ENCODE data around the gene PCIF1.
"Not testable (repeated sequence)": the region's sequence is repeated elsewhere in the genome, so short reads cannot be mapped to it uniquely, and the experiment has no call there.

The PCIF1 gene

DNA sequence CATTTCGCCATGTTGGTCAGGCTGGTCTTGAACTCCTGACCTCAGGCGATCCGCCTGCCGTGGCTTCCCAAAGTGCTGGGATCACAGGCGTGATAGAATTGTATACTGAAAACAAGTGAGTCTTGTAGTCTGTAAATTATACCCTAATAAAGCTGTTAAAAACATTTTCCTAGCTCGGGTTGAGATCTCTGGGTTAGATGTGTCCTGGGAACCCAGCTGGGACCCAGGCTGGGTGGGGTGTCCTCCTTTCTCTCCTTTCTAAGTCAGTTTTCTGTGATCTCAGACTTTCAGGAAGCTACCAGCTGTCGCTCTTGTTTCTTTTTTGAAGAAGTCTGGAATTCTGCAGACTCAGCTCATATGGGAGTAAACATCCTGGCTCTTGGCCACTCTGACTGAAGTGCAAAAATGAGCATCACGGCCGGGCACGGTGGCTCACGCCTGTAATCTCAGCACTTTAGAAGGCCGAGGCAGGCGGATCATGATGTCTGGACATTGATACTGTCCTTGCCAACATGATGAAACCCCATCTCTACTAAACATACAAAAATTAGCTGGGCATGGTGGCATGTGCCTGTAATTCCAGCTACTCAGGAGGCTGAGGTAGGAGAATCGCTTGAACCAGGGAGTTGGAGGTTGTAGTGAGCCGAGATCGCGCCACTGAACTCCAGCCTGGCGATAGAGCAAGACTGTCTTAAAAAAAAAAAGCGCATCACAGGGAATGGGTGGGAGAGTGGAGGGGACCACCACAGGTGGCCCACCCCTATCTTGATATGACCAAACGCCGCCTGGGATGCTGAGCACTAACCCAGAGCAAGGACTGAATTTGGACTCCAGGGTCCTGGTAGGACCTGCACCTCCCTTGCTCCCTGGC lies 9.9 kb upstream of the PCIF1 start:
- DNase-seq, result no peak

- no peak for DNase-seq
Observed at GRCh38 chr20:45925821-45926506, 8.5 kb upstream of the PCIF1 start.

DNA sequence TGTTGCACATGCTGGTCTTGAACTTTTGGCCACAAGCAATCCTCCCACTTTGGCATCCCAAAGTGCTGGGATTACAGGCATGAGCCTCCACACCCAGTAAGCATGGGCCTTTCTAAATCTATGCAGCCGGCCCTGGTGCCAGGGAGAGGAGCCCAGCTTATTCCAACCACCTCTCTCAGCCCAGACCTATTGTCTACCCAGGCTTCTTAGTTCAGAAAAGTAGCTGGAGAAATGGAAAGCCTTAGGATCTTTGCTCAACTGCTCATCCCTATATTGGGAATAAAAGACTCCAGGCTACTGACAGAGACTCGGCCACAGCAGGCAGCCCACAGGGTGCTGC lies 7.8 kb upstream of the PCIF1 start:
- DNase-seq, result no peak

GRCh38 chr20:45927071-45927878 lies 7.2 kb upstream of the PCIF1 start:
- no peak for DNase-seq

DNA sequence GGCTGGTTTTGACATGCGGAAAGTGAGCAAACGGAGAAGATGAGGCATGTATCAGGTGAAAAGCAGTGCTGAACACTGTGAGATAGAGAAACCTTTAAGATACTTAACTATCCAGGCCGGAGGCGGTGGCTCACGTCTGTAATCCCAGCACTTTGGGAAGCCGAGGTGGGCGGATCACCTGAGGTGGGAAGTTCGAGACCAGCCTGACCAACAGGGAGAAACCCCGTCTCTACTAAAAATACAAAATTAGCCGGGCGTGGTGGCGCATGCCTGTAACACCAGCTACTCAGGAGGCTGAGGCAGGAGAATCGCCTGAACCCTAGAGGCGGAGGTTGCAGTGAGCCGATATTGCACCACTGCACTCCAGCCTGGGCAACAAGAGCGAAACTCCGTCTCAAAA lies 2.8 kb upstream of the PCIF1 start:
- not testable (repeated sequence) for DNase-seq

DNA sequence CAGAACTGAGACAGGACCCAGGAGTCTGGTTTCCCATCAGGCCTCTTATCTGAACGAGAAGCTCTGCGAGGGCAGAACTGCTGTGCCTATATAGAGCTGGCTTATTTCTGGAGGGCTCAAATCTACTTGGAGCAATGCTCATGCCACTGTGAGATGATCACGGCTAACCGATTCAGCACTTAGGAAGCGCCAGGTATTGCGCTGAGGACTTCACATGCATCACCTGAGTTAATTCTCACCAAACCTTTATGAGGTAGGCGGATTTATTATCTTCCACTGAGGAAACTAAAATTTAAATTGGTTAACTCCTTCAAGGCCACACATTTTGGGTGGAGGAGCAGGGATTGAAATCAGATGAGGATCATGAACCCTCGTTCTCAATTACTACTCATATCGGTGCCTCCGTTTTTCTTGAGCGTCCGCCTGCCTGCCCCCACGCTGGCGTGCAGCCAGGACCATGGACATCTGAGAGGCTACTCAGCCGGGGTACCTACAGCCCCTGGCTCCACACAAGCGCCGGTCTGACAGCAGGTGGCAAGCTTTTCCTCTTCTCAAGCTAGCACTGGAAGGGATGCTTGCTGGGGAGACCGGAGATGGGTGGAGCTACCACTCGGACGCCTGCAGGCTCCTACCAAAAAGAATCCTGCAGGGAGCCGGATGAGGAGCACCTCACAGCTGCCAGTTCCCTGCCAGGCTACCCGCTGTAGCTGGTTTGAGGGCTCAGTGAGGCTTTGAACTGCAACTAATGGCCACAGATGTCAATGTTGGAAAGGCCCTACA lies 1.0 kb upstream of the PCIF1 start:
- DNase-seq, result peak; percentile 61 to 71

GRCh38 chr20:45934046-45934585 lies 367 bp upstream of the PCIF1 start:
- peak in 1 of 2 donors; percentile 41 for DNase-seq

DNA sequence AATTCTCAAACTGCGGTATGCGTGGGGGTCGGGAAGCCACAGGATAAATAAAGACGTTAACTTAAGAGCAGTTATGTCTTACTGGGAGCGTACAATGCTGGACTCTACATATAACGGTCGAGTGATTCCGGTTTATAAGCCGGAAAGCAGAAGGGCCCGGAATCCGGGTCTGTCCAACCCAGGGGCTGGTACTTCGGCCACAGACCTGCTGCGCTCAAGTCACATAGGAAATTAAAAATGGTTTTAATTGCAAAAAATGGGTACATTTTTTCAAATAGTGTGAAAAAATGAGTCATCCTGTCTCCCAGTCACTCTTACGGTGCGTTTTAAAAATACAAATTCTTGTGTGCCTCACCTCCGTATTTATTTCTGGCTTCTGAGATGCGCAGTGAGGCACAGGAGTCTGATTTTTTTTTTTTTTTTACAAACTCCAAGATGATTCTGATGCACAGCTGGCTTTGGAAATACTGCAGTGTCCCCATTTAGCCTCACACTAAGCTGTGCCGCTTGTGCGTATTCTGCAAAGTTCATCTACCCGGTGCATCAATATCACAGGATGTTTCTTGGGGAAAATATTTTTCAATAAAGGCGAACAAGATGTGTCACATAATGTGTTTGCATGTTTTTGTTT lies 1.0 kb downstream of the PCIF1 start:
- DNase-seq, result no peak

- peak in 1 of 2 donors; percentile 38 for DNase-seq
Observed at GRCh38 chr20:45937765-45938164, 3.3 kb downstream of the PCIF1 start.

DNA sequence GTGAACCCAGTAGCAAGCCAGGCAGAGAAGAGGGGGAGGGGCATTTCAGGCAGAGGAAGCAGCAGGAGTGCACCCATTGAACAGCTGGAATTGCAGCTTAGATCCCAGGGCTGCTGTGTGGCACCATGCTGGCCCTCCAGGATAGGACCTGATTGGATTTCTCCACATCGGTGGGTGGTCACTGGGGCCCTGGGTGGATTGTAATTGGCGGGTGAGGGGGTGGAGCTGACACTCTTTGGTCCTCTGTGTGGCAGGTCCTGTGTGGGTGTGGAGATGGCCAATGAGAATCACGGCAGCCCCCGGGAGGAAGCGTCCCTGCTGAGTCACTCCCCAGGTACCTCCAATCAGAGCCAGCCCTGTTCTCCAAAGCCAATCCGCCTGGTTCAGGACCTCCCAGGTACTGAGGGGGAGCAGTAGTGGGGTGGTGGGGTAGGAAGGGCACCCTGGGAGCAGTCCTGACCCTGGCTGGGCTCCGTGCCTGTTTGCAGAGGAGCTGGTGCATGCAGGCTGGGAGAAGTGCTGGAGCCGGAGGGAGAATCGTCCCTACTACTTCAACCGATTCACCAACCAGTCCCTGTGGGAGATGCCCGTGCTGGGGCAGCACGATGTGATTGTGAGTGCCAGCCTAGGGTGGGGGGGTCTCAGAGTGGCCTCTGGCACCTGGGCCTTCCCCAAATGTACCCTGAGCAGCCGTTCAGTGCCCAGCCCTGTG lies 4.4 kb downstream of the PCIF1 start:
- DNase-seq, result no peak

DNA sequence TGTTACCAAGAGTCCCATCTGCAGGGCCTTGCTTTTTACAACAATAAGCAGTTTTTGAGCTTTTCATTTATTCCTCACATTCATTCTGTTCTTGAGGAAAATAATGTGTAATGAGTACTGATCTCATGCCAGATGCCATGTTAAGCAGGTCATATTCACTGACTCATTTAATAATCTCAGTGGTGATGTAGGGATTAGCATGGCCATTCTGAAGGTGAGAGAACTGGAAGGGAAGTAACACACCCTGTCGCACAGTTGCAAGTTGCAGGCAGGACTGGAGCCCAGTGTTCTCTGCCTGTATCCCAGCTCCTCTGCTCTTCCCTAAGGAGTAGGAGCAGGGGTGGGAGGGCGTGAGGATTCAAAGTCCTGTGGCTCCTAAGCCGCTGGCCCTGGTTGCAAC lies 5.6 kb downstream of the PCIF1 start:
- no peak for DNase-seq

GRCh38 chr20:45940469-45940868 lies 6.0 kb downstream of the PCIF1 start:
- no peak for DNase-seq

DNA sequence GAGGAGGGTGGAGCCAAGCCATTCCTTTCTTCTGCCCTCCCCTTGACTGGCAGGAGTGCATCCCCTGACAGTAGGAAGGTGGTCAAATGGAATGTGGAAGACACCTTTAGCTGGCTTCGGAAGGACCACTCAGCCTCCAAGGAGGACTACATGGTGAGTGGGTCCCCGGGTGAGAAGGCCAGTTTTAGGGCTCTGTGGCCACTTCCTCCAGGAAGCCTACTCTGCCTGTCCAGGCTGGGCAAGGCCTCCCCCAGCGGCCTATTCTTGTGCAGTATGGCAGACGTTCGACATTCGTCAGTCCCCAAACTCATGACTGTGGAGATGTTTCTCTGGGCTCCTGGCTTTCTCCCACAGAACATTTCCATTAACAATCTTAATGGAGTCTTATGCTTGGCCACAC lies 9.1 kb downstream of the PCIF1 start:
- no peak for DNase-seq

GRCh38 chr20:45944151-45944964 lies 9.9 kb downstream of the PCIF1 start:
- peak; percentile 8 to 21 for DNase-seq

DNA sequence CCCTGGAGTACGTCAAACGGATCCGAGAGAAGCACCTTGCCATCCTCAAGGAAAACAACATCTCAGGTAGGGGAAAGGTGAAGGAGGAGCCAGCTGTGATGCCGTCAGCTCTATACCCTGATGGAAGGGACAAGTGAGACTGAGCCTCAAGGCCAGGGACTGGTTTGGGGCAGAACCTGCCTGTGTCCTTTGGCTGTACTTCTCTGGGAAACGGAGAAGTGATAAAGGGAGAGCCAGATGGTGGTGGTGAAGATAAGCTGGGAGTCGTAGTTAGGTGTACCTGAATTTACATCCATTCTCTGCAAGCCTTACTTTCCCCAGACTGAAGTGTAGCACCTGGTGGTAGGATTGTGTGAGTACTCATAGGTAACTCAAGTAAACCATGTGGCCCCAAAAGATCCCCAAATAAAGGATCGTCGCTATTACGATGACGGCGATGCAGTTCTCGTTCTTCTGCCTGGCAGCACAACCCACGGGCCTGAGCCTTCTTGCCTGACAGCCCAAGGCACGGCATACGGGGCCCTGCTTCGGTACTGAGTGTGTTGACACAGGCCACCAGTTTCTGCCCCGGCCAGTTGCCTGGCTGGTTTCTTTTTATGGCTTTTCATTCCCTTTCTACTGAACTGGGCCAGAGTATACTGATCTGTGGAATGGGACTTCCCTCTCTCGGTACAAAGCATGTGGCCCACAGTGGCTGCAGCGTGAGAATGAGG lies 10.6 kb downstream of the PCIF1 start:
- no peak for DNase-seq

- DNase-seq, result peak in 1 of 2 donors; percentile 23
Observed at GRCh38 chr20:45945678-45946148, 11.2 kb downstream of the PCIF1 start.

- DNase-seq, result peak; percentile 51 to 76
Observed at GRCh38 chr20:45946149-45946970, 11.9 kb downstream of the PCIF1 start.

DNA sequence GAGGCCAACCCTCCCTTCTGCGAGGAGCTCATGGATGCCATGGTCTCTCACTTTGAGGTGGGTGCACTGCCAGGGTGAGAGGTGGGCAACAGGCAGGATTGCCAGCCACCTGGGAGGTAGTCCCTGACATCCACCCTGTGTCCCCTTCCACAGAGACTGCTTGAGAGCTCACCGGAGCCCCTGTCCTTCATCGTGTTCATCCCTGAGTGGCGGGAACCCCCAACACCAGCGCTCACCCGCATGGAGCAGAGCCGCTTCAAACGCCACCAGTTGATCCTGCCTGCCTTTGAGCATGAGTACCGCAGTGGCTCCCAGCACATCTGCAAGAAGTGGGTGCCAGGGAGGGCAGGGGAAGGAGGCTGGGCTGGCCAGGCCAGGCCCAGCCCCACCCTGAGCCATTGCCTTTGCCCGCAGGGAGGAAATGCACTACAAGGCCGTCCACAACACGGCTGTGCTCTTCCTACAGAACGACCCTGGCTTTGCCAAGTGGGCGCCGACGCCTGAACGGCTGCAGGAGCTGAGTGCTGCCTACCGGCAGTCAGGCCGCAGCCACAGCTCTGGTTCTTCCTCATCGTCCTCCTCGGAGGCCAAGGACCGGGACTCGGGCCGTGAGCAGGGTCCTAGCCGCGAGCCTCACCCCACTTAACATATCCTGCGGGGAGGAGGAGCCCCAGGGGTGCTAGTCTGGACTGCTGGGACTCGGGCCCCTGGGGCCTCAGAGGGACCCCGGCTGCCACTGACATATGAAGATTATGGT lies 12.8 kb downstream of the PCIF1 start:
- no peak for DNase-seq

Measured in CD4-positive, alpha-beta T cell treated with Interferon alpha-2 for 1 hour (primary cell).